GM10847 (cell line): ENCODE measurements around the gene ADAMTSL1.

ENCODE experiments used
- POLR2A ChIP-seq: IDR thresholded peaks from 2 replicates; pipeline ENCODE4 v1.6.1; 2011; ENCODE audit not compliant: insufficient read length; ENCODE audit errors: extremely low read depth

ADAMTSL1 gene

DNA sequence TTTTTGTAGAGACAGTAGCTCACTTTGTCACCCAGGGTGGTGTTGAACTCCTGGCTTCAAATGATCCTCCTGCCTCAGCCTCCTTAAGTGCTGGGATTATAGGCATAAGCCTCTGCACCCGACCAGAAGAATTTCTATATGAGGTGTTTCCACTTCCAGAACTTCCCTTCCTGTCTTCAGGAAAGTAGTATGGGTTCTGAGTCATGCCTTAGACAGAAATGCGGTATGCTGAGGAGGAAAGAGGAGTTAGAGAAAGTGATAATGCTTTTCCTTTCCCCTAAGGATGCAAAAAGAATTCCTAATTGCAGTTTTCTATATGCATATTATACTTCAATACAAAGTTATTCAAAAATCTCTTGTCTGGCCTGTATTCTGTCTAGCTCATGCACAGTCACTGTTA is 16.4 kb upstream of the ADAMTSL1 start:
- no peak for TF ChIP-seq POLR2A

GRCh38 chr9:18459962-18460584 is 13.9 kb upstream of the ADAMTSL1 start:
- no peak for TF ChIP-seq POLR2A

DNA sequence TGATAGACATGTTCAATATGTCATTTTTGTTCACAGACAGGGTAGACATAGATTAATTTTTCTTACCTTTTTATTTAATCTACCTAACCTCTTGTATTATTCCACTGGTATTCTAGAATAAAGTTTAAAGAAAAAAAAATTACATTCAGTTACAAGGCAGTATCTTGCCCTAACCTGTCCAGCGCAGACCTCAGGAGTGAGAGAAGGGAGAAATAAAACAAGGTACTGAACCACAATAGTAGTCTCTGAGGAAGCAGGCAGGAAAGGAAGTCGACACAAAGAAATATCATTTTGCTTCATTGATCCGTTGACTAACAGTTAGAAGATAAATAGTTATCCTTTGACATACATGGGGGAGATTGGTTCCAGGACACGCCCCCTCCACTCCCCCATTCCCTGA is 12.5 kb upstream of the ADAMTSL1 start:
- no peak for TF ChIP-seq POLR2A

- no peak for TF ChIP-seq POLR2A
Measured at GRCh38 chr9:18463991-18464390, 10.0 kb upstream of the ADAMTSL1 start.

DNA sequence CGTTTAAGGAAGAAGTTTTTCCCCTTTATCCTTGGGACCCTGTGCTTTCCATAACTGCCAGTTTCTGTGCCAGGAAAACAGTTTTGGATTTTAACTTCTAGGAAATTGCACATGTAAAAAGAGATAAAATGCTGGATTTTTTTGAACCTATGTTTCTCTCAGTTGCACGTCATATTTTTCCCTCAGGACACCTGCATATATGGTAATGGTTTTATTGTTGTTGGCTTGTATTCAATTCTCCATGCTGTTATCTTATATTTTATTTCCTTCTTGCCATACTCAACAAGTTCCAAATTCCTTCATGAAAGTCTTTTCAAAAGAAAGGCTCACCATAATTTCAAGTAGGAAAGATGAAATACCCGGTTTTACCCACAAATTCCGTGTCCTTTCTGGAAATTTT is 7.9 kb upstream of the ADAMTSL1 start:
- no peak for TF ChIP-seq POLR2A

DNA sequence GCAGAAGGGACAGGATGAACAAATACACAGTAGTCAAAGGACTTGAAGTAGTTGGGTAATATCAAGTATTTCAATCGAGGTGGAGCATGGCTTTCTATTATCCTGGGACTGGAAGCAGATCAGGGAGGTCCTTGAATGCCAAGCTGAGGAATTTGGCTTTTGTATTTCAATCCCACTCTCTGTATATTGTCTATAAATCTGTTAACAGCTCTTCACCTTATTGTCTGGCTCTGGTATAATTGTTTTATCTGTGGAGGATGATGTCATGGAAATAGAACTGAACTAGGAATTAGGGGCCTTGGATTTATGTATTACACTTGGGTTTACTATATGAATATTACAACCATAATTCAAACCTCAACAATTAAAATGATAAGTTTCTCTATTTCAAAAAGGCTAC is 6.3 kb upstream of the ADAMTSL1 start:
- TF ChIP-seq POLR2A = no peak

GRCh38 chr9:18472435-18472834 is 1.5 kb upstream of the ADAMTSL1 start:
- TF ChIP-seq POLR2A = no peak

GRCh38 chr9:18472841-18473251 is 1.1 kb upstream of the ADAMTSL1 start:
- TF ChIP-seq POLR2A = no peak

DNA sequence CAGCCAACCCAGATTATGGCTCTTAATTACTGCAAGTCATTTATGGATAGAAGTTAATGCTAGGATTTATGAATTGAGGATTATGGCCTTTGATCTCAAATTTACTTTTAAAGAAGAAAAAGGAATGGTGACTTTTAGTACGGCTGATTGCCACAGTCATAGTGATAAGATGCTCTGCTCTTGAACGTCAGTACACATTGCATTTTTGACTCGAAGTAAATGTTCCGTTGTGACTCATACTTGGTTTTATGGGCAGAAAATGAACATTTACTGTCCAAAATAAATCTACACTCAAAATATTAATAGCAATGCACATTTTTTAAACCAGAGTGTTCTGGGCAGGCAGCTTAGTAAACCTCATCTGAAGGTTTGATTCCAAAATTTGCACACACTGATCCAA is 830 bp downstream of the ADAMTSL1 start:
- TF ChIP-seq POLR2A = no peak

GRCh38 chr9:18477121-18477660 is 3.2 kb downstream of the ADAMTSL1 start:
- TF ChIP-seq POLR2A = no peak

DNA sequence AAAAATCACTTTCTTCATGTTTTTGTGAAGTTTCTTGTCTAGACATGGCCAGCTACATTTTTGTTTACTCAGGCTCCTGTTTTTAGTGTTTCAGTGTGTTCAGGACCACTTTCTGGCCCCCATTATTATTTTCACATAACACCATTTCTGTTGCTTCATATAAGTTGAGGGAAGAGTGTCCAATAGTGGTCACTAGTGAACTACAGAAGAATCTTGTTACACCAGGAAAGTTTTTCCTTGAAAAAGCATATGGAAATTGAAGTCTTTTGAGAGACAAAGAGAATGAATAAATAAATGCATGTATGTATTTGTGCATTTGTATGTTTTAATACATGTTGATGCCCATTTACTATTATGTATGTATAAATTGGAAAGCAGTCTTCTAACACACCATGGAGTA is 3.8 kb downstream of the ADAMTSL1 start:
- TF ChIP-seq POLR2A = no peak

- TF ChIP-seq POLR2A = no peak
Measured at GRCh38 chr9:18478501-18479361, 4.8 kb downstream of the ADAMTSL1 start.

DNA sequence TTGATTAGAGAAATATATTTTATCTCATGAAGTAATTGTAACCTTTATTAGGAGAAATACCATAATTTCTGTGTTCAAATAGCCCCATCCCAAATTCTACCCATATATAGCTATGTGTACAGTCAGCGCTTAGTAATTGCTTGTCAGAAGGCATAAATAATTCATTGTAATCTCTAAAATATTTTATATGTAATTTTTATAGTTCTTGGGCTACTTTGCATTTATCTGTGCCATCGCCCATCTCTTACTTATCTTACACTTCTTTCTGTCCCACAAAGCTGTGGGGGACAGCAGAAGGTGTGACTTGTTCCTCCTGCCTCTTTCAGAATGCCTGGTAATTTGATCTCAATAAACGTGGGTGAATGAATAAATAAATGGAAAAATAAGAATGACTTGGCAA is 5.5 kb downstream of the ADAMTSL1 start:
- no peak for TF ChIP-seq POLR2A

- no peak for TF ChIP-seq POLR2A
Measured at GRCh38 chr9:18480662-18481093, 6.7 kb downstream of the ADAMTSL1 start.

DNA sequence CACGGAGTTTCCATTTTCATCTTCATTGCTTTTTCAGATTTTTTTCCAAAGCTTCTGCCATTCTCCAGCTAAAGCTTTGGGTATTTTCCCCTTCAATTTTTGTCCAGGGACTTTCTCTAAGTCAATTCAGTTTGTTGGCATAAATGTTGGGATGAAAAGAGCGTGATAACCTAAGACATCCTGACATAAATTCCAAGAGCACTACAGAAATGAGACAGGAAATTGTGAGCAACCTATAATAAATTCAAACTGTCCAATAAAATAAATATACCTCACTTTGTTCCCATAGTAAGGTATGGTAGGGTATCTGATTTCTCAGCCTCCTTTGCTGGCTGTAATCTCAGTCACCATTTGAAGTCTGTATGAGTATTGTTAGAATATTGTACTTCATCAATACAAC is 8.4 kb downstream of the ADAMTSL1 start:
- no peak for TF ChIP-seq POLR2A

DNA sequence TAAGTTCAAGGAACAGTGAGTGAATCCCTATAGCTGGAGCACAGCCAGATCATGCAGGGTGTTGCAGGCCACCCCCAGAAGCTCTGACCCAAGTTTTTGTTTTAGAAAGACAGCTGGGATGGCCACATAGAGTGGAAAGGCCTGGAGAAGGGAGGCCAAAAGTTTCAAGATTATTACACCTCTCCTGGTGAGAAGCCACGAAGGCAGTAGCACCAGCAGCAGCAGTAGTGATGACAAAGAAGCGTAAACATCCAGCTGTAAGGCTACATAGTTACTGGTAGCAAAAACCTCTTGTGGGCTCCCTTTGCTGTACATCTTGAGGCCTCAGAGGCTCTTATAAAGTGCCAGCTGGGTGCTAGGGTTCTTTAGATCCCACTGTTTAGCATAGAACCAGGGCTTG is 11.8 kb downstream of the ADAMTSL1 start:
- TF ChIP-seq POLR2A = no peak
